Measurements from ENCODE around the gene MTARC1.

Gene MTARC1

GRCh38 chr1:220786337-220787068, at the start of gene MTARC1:
TSS of gene MTARC1 (plus strand) at chr1:220786913. CDS start at chr1:220786945, 32 bp downstream.
- DNase-seq: peak; percentile 18 to 42

GRCh38 chr1:220741349-220741748, 45.4 kb upstream of the MTARC1 start:
- DNase-seq: no peak

GRCh38 chr1:220741825-220742224, 44.9 kb upstream of the MTARC1 start:
- DNase-seq: no peak

- DNase-seq: no peak
Observed at GRCh38 chr1:220742520-220742919, 44.2 kb upstream of the MTARC1 start.

GRCh38 chr1:220746851-220747250, 39.9 kb upstream of the MTARC1 start:
- DNase-seq: no peak

- no peak for DNase-seq
Observed at GRCh38 chr1:220747437-220748088, 39.1 kb upstream of the MTARC1 start.

- peak; percentile 72 to 85 for DNase-seq
Observed at GRCh38 chr1:220748089-220748934, 38.4 kb upstream of the MTARC1 start, which contains the start of gene MTARC2. TSS of gene MTARC2 (plus strand) at chr1:220748322. CDS start at chr1:220748532, 210 bp downstream.

GRCh38 chr1:220748936-220749335, 37.8 kb upstream of the MTARC1 start:
- no peak for DNase-seq

- DNase-seq: no peak
Observed at GRCh38 chr1:220750131-220750515, 36.6 kb upstream of the MTARC1 start.

- no peak for DNase-seq
Observed at GRCh38 chr1:220751111-220751510, 35.6 kb upstream of the MTARC1 start.

GRCh38 chr1:220754212-220754917, 32.3 kb upstream of the MTARC1 start:
- peak in 1 of 2 experiments; percentile 16 for DNase-seq

- no peak for DNase-seq
Observed at GRCh38 chr1:220754918-220755295, 31.8 kb upstream of the MTARC1 start.

- peak; percentile 21 to 24 for DNase-seq
Observed at GRCh38 chr1:220755309-220755708, 31.4 kb upstream of the MTARC1 start.

GRCh38 chr1:220757441-220757840, 29.3 kb upstream of the MTARC1 start:
- no peak for DNase-seq

GRCh38 chr1:220759147-220759546, 27.6 kb upstream of the MTARC1 start:
- no peak for DNase-seq

GRCh38 chr1:220761688-220762427, 24.9 kb upstream of the MTARC1 start:
- no peak for DNase-seq

- DNase-seq: no peak
Observed at GRCh38 chr1:220764757-220765156, 22.0 kb upstream of the MTARC1 start.

GRCh38 chr1:220767312-220768125, 19.2 kb upstream of the MTARC1 start:
- no peak for DNase-seq

GRCh38 chr1:220768126-220768601, 18.5 kb upstream of the MTARC1 start:
- DNase-seq: no peak

- DNase-seq: no peak
Observed at GRCh38 chr1:220769205-220769604, 17.5 kb upstream of the MTARC1 start.

Measured in Kasumi-1 (cell line).